Measurements from ENCODE around the gene CHORDC1.

CHORDC1 gene

DNA sequence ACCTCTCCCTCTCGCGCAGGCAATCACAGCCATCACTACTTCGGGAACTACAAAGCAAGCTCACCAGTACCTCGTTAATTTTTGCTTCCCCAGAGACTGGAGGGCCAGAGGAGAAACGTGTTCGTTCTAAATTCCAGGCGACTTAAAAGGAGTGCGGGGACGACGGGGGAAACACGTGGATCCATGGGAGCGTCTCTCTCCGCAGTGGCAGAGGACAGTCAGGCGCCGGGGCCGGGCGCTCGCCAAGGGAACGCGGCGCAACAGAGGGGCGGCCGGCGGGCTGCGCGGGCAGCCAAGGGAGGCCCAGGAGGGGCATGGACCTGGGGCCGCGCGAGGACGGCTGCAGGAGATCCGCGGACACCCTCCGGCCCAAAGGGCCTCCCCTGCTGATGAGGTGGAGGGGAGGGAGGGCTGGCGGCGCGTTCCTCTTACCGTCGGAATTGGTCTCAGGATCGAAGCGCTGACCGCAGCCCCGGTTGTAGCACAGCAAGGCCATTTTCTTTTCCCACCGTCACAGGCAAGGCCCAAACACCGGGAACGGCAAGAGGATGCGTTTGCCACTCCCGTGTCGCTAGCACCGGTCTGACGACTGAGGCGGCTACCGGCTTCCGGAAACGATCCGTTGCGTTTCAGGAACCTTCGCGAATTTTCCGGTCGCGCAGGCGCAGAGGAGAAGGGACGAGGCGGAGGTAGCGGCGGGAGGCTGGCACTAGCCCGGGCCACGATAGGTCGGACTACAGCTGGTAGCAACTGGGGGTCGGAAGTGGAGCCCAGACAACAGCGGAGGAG lies at the start of gene CHORDC1:
Gene CHORDC1 (minus strand): TSS at position 591 of the 789 bp plus-strand sequence. CDS start 95 bp downstream, at position 496.
- TF ChIP-seq ZFX (IDR thresholded peaks at IDR 0.05; ENCODE audit: borderline replicate concordance) = no peak
- TF ChIP-seq, protein P1, sequence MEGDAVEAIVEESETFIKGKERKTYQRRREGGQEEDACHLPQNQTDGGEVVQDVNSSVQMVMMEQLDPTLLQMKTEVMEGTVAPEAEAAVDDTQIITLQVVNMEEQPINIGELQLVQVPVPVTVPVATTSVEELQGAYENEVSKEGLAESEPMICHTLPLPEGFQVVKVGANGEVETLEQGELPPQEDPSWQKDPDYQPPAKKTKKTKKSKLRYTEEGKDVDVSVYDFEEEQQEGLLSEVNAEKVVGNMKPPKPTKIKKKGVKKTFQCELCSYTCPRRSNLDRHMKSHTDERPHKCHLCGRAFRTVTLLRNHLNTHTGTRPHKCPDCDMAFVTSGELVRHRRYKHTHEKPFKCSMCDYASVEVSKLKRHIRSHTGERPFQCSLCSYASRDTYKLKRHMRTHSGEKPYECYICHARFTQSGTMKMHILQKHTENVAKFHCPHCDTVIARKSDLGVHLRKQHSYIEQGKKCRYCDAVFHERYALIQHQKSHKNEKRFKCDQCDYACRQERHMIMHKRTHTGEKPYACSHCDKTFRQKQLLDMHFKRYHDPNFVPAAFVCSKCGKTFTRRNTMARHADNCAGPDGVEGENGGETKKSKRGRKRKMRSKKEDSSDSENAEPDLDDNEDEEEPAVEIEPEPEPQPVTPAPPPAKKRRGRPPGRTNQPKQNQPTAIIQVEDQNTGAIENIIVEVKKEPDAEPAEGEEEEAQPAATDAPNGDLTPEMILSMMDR (IDR thresholded peaks at IDR 0.05) = no peak
- H3K27ac ChIP-seq = peak within 1 kb of the TSS; percentile 79

GRCh38 chr11:90257158-90257525 lies 34.3 kb upstream of the CHORDC1 start:
- H3K27ac ChIP-seq = no peak overlapping the region
- TF ChIP-seq, protein P1 (IDR thresholded peaks at IDR 0.05) = no peak
- TF ChIP-seq ZFX (IDR thresholded peaks at IDR 0.05; ENCODE audit: borderline replicate concordance) = no peak

DNA sequence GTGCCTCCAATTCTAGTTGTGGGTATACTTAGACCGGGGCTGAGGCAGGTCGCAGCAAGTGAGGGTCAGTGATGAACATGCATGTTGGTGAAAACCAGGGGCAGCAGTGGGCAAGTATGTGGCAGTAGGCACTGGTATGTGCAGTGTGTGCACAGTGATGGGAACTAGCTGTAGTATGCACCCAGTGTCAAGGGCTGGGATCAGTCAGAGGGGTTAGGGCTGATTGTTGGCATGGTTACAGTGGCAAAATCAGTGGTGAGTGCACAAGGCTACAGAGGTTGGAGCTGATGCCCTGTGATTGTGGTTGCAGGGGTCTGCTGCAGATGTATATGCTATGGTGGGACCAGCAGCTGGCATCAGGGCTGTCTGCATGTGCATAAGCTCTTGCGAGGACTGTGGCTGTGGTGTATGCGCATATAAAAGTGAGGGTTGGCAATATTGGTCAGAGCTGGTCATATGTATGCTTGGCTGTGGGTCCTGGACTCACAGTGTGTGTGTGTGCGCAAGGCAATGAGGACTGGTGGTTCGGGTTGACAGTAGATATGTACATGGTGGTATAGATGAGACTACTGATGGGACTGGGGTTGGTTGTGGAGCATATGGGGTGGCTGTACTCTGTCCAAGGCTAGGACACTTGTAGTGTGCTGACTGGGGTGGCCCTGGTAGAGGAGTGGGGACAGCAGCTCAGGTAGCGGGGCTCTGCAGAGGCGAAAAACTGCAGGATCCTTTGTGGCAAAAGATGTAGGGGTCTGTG lies 33.7 kb upstream of the CHORDC1 start:
- TF ChIP-seq, protein P1 (IDR thresholded peaks at IDR 0.05) = no peak
- no peak overlapping the region for H3K27ac ChIP-seq

GRCh38 chr11:90254065-90254464 lies 31.2 kb upstream of the CHORDC1 start:
- TF ChIP-seq ZFX (IDR thresholded peaks at IDR 0.05; ENCODE audit: borderline replicate concordance) = no peak
- TF ChIP-seq, protein P1 (IDR thresholded peaks at IDR 0.05) = no peak
- H3K27ac ChIP-seq = no peak overlapping the region

GRCh38 chr11:90252053-90252452 lies 29.2 kb upstream of the CHORDC1 start:
- TF ChIP-seq ZFX (IDR thresholded peaks at IDR 0.05; ENCODE audit: borderline replicate concordance) = no peak
- TF ChIP-seq, protein P1 (IDR thresholded peaks at IDR 0.05) = no peak
- H3K27ac ChIP-seq = no peak overlapping the region

DNA sequence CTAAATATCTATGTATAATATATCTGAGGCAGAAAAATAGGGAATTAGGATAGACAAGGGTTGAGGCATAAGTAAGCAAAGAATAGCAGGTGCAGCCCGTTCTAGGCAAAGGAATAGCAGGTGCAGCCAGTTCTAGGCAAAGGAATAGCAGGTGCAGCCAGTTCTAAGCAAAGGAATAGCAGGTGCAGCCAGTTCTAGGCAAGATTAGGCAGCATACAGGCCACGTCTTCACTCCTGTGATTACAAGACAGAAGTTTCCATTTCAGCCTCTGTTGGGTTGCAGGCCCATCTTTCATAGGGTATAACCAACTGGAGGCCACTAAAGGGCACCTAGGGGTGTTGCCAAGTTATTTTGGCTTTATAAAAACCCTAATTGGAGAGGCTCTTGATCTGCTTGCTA lies 28.8 kb upstream of the CHORDC1 start:
- TF ChIP-seq, protein P1 (IDR thresholded peaks at IDR 0.05) = no peak
- no peak for TF ChIP-seq ZFX (IDR thresholded peaks at IDR 0.05; ENCODE audit: borderline replicate concordance)

GRCh38 chr11:90250970-90251369 lies 28.1 kb upstream of the CHORDC1 start:
- no peak overlapping the region for H3K27ac ChIP-seq

More for the DNA sequence above, 28.8 kb upstream of the CHORDC1 start:
- no peak overlapping the region for H3K27ac ChIP-seq

More at GRCh38 chr11:90250970-90251369, 28.1 kb upstream of the CHORDC1 start:
- TF ChIP-seq, protein P1 (IDR thresholded peaks at IDR 0.05) = no peak
- TF ChIP-seq ZFX (IDR thresholded peaks at IDR 0.05; ENCODE audit: borderline replicate concordance) = no peak

All from 22Rv1 (cell line).